K562 (cell line): ENCODE measurements around the gene SLC14A1. TPM values are rescaled to one million over a fixed set of nuclear protein-coding genes. Genes with fewer than 3 reads are reported as not detected.
A peak's percentile ranks its signal among the peaks of the same experiment; 100 is the strongest.

Experiments used
- CCAR2 ChIP-seq: fragments of 200-400 bp; formaldehyde crosslinking; IDR thresholded peaks from 2 replicates; pipeline ENCODE4 v1.6.1; 2017; ENCODE audit warnings: mild to moderate bottlenecking, low read depth, low read length
- FOXJ3 ChIP-seq: sonication (generic); formaldehyde crosslinking; IDR thresholded peaks from 2 replicates; pipeline ENCODE4 v1.4.0; 2020; ENCODE audit warnings: mild to moderate bottlenecking, missing genetic modification reagents
- MYNN ChIP-seq, 2 experiments: sonication (generic); formaldehyde crosslinking in 1 of 2; IDR thresholded peaks; 2 replicates each; pipeline versions ENCODE4 v1.5.0 to v1.6.1; 2016 to 2020; ENCODE audit warnings: antibody characterized with exemption in 1 of 2, missing genetic modification reagents in 1 of 2
- NRF1 ChIP-seq, 2 experiments: fragments of 450-650 bp; IDR thresholded peaks in 1 of 2; conservative IDR thresholded peaks in 1 of 2; 2 replicates each; pipeline ENCODE4 v1.6.1; 2014; ENCODE audit warnings: mild to moderate bottlenecking in 2 of 2
- PRDM10 ChIP-seq: fragments of 450-650 bp; IDR thresholded peaks from 2 replicates; pipeline ENCODE4 v1.6.1; 2018; ENCODE audit not compliant: partially characterized antibody
- VEZF1 ChIP-seq: fragments of 200-800 bp; sonication (Bioruptor generic); IDR thresholded peaks from 2 replicates; pipeline ENCODE4 v1.6.1; 2017; ENCODE audit warnings: missing genetic modification characterization, missing compliant biosample characterization
- ZBTB11 ChIP-seq, 3 experiments: fragments of 200-800 bp in 1 of 3; fragments of 250-450 bp in 1 of 3; fragments of 450-650 bp in 1 of 3; sonication (Bioruptor Pico) in 1 of 3; sonication (Bioruptor generic) in 1 of 3; formaldehyde crosslinking in 1 of 3; IDR thresholded peaks; 2 replicates each; pipeline versions ENCODE4 v1.6.1 to v1.8.0; 2016 to 2022; ENCODE audit warnings: mild to moderate bottlenecking in 2 of 3, missing genetic modification characterization in 2 of 3, missing compliant biosample characterization in 1 of 3, moderate library complexity in 1 of 3
- ZFP1 ChIP-seq: fragments of 450-650 bp; formaldehyde crosslinking; IDR thresholded peaks from 2 replicates; pipeline ENCODE4 v1.4.0; 2020; ENCODE audit warnings: mild to moderate bottlenecking, mixed read lengths
- polyA plus RNA-seq, 8 experiments: library from polyadenylated mRNA; depleted of rRNA in 4 of 8; stranded (reverse) in 5 of 8; unstranded in 3 of 8; fragments of >200 nt; fragmentation: Nextera tagmentation in 2 of 8; fragmentation: Illumina TruSeq in 1 of 8; extraction: Ambion mirVana in 2 of 8; extraction: Trizol in 1 of 8; gene quantifications; 2 replicates each; pipeline versions ENCODE4 v1.2.1 to v1.2.3, GENCODE V29; 2011 to 2014; ENCODE audit warnings: inconsistent platforms in 1 of 8, missing spikeins in 1 of 8
- total RNA-seq, 7 experiments: library from RNA; depleted of rRNA in 6 of 7; stranded (reverse); fragments of >200 nt in 6 of 7; fragmentation: Illumina TruSeq in 2 of 7; extraction: Trizol in 2 of 7; gene quantifications; 2 replicates each; pipeline versions ENCODE4 v1.2.1 to v1.2.3, GENCODE V29; 2011 to 2021; ENCODE audit warnings: low replicate concordance in 1 of 7
- TF ChIP-seq, protein P1 (sequence below), 2 experiments: IDR thresholded peaks in 1 of 2; conservative IDR thresholded peaks in 1 of 2; 2 replicates each; pipeline ENCODE4 v1.6.1; 2016; ENCODE audit warnings: low read depth in 2 of 2, mild to moderate bottlenecking in 1 of 2, missing compliant biosample characterization in 1 of 2, missing genetic modification characterization in 1 of 2, moderate library complexity in 1 of 2
- TF ChIP-seq, protein P2 (sequence below): fragments of 250-450 bp; sonication (Bioruptor Pico); IDR thresholded peaks from 2 replicates; pipeline ENCODE4 v1.8.0; 2022; ENCODE audit warnings: inconsistent platforms

Gene SLC14A1
- total and polyA plus RNA-seq, 9 of the 15 experiments (the other 6 are each of a cell fraction or from before 2014, with no cell fraction given) = 0.14 to 0.40 (median 0.20) TPM; not detected in 6

DNA sequence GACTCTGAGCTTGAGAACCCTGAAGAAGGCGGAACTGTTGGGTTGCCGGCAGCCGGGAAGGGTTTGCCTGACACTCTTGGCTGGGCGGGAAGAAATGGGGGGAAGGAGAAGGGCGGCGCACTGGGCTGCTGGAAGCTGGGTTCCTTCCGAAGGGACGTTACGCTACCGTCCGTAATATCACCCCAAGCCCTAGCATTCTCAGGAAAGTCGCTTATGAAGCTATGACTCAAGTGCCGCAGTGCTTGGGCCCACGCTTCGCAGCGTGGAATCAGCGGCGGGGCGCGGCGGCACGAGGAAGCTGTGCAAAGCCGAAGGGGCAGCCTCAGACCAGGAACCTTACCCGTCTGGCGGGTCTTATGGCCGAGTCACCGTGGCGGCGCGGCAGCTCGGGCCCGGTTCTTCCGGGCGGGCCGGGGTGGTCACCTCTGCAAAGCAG is 51.3 kb downstream of the SLC14A1 start (continued):
- no peak for TF ChIP-seq VEZF1 (CRISPR knock-in tag)
- no peak for TF ChIP-seq CCAR2
- no peak for TF ChIP-seq MYNN (IDR thresholded peaks at IDR 0.05)
- no peak for TF ChIP-seq MYNN (CRISPR knock-in tag; IDR thresholded peaks at IDR 0.05)
- peak in 2 of 3 experiments; percentile 91 to 99; a peak in 4 of 6 replicates for TF ChIP-seq ZBTB11 (CRISPR knock-in tag; IDR thresholded peaks at IDR 0.05)
- TF ChIP-seq ZFP1 (CRISPR knock-in tag) = no peak
- TF ChIP-seq, protein P1, sequence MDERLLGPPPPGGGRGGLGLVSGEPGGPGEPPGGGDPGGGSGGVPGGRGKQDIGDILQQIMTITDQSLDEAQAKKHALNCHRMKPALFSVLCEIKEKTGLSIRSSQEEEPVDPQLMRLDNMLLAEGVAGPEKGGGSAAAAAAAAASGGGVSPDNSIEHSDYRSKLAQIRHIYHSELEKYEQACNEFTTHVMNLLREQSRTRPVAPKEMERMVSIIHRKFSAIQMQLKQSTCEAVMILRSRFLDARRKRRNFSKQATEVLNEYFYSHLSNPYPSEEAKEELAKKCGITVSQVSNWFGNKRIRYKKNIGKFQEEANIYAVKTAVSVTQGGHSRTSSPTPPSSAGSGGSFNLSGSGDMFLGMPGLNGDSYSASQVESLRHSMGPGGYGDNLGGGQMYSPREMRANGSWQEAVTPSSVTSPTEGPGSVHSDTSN (CRISPR knock-in tag; IDR thresholded peaks at IDR 0.05; ENCODE audit: low read depth) = no peak
- TF ChIP-seq, protein P1 (tag; conservative IDR thresholded peaks at IDR 0.05; ENCODE audit: low read depth) = no peak
- no peak for TF ChIP-seq NRF1 (conservative IDR thresholded peaks at IDR 0.05 in 1 of 2, IDR thresholded peaks at IDR 0.05 in 1 of 2)
- TF ChIP-seq FOXJ3 (CRISPR knock-in tag) = no peak
- TF ChIP-seq, protein P2, sequence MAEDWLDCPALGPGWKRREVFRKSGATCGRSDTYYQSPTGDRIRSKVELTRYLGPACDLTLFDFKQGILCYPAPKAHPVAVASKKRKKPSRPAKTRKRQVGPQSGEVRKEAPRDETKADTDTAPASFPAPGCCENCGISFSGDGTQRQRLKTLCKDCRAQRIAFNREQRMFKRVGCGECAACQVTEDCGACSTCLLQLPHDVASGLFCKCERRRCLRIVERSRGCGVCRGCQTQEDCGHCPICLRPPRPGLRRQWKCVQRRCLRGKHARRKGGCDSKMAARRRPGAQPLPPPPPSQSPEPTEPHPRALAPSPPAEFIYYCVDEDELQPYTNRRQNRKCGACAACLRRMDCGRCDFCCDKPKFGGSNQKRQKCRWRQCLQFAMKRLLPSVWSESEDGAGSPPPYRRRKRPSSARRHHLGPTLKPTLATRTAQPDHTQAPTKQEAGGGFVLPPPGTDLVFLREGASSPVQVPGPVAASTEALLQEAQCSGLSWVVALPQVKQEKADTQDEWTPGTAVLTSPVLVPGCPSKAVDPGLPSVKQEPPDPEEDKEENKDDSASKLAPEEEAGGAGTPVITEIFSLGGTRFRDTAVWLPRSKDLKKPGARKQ (CRISPR knock-in tag) = no peak
- peak; percentile 53 for TF ChIP-seq PRDM10
